ENCODE measurements around the gene HSD11B1L.
"Not testable (repeated sequence)": the region's sequence is repeated elsewhere in the genome, so short reads cannot be mapped to it uniquely, and the experiment has no call there.

HSD11B1L gene

DNA sequence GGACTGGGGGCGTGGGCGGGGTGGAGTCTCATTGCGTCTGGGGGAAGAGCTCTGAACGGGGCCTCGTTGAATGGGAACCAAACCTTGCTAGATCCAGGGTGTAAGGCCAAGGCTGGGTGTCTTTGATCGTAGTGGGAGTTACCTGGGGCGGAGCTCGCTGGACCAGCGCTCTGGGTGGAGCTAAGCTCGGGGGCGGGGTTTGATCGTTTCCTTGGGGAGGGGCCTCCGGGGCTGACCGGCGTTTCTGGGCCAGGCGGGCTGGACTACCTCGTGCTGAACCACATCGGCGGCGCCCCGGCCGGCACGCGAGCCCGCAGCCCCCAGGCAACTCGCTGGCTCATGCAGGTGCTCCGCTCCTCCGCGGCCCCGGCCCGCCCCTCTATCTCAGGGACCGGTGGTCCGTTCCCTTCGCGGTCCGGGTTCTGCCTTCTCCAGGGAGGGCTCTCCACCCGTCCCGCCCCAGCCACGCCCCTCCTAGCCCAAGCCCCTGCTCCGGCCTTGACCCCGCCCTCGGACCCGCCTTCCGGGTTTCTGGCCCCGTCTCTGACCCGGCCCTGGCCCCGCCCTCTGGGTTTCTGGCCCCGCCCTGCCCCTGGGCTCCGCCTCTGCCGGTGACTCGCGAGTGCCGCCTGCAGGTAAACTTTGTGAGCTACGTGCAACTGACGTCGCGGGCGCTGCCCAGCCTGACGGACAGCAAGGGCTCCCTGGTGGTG lies 6.0 kb downstream of the HSD11B1L start:
- Histone ChIP-seq H3K4me1 (ENCODE audit: control insufficient read depth, insufficient read depth, low read length) (peaks cover 26% of the 10 kb centered on the region), H3K4me3 (ENCODE audit: low read length in 2 of 2) (peak overlapping the region; percentile 49 to 74), H3K27ac (ENCODE audit: low read length) (peak overlapping the region; percentile 49), H3K36me3 (ENCODE audit: control insufficient read depth in 2 of 2, insufficient read depth in 2 of 2, low read length in 2 of 2) (peaks cover 0 to under 1% of the 10 kb centered on the region in 2 donors), H3K27me3 (ENCODE audit: control insufficient read depth in 1 of 2, insufficient read depth in 2 of 2, low read length in 2 of 2) (no peaks in the 10 kb centered on the region), H3K9me3 (ENCODE audit: control insufficient read depth in 2 of 2, low read length in 2 of 2) (no peaks in the 10 kb centered on the region), H3K9ac (ENCODE audit: low read length in 2 of 2) (peak overlapping the region in 1 of 2 donors; percentile 49)

DNA sequence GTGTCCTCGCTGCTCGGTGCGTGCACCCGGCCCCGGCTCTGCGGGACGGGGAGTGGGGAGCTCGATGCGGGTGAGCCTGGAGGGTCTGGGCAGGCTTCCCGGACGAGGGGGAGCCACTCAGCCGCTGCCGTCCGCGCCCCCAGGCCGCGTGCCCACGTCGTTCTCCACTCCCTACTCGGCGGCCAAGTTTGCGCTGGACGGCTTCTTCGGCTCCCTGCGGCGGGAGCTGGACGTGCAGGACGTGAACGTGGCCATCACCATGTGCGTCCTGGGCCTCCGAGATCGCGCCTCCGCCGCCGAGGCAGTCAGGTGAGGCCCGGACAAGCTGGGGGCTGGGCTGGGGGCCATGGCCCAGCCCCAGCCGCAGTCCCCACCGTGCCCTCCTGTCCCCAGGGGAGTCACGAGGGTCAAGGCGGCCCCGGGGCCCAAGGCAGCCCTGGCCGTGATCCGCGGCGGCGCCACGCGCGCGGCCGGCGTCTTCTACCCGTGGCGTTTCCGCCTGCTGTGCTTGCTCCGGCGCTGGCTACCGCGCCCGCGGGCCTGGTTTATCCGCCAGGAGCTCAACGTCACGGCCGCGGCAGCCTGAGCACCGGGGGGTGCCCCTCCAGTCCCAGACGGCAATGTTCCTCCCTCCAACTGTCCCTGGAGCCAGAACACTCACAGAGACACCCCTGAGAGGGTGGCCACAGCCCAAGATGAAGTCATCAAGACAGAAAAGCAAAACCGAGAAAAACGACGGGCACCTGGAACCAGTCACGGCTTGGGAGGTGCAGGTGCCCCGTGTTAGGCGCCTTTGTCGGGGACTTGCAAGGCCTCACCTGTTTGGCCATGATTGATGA lies 6.8 kb downstream of the HSD11B1L start:
- H3K4me1 ChIP-seq (ENCODE audit: control insufficient read depth, insufficient read depth, low read length), result peaks cover 34% of the 10 kb centered on the region
- H3K36me3 ChIP-seq (ENCODE audit: control insufficient read depth in 2 of 2, insufficient read depth in 2 of 2, low read length in 2 of 2), result peaks cover 5 to 8% of the 10 kb centered on the region in 2 donors
- no peaks in the 10 kb centered on the region for H3K27me3 ChIP-seq (ENCODE audit: control insufficient read depth in 1 of 2, insufficient read depth in 2 of 2, low read length in 2 of 2)
- no peak overlapping the region for H3K9ac ChIP-seq (ENCODE audit: low read length in 2 of 2)
- H3K9me3 ChIP-seq (ENCODE audit: control insufficient read depth in 2 of 2, low read length in 2 of 2), result no peaks in the 10 kb centered on the region
- no peak overlapping the region for H3K27ac ChIP-seq (ENCODE audit: low read length)
- H3K4me3 ChIP-seq (ENCODE audit: low read length in 2 of 2), result peak overlapping the region; percentile 49 to 74

DNA sequence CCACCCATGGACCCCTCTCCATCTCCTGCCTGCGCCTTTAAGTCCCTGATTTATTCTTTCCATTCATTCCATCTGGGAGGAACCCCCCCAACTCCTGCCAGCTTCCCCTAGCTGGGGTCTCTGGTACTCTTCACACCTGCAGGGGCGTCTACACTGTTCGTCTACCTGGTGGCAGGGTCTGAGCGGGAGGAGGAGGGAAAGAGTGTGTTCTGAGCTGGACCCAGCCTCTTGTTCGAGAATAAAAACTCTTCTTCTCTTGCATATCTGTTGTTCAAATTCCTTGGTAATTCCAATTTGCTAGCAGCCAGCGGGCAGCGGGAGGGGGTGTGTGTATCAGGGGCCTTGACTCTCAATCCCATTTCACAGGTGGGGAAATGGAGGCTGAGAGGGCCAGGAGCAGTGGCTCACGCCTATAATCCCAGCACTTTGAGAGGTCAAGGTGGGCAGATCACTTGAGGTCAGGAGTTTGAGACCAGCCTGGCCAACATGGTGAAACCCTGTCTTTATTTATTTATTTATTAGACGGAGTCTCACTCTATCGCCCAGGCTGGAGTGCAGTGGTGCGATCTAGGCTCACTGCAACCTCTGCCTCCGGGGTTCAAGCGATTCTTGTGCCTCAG lies 7.5 kb downstream of the HSD11B1L start:
- peaks cover 38% of the 10 kb centered on the region for H3K4me1 ChIP-seq (ENCODE audit: control insufficient read depth, insufficient read depth, low read length)
- not testable (repeated sequence) for H3K4me3 ChIP-seq (ENCODE audit: low read length in 2 of 2); H3K27ac ChIP-seq (ENCODE audit: low read length); H3K9ac ChIP-seq (ENCODE audit: low read length in 2 of 2); H3K9me3 ChIP-seq (ENCODE audit: control insufficient read depth in 2 of 2, low read length in 2 of 2); H3K27me3 ChIP-seq (ENCODE audit: control insufficient read depth in 1 of 2, insufficient read depth in 2 of 2, low read length in 2 of 2)
- H3K36me3 ChIP-seq (ENCODE audit: control insufficient read depth in 2 of 2, insufficient read depth in 2 of 2, low read length in 2 of 2), result peaks cover 13 to 16% of the 10 kb centered on the region in 2 donors

DNA sequence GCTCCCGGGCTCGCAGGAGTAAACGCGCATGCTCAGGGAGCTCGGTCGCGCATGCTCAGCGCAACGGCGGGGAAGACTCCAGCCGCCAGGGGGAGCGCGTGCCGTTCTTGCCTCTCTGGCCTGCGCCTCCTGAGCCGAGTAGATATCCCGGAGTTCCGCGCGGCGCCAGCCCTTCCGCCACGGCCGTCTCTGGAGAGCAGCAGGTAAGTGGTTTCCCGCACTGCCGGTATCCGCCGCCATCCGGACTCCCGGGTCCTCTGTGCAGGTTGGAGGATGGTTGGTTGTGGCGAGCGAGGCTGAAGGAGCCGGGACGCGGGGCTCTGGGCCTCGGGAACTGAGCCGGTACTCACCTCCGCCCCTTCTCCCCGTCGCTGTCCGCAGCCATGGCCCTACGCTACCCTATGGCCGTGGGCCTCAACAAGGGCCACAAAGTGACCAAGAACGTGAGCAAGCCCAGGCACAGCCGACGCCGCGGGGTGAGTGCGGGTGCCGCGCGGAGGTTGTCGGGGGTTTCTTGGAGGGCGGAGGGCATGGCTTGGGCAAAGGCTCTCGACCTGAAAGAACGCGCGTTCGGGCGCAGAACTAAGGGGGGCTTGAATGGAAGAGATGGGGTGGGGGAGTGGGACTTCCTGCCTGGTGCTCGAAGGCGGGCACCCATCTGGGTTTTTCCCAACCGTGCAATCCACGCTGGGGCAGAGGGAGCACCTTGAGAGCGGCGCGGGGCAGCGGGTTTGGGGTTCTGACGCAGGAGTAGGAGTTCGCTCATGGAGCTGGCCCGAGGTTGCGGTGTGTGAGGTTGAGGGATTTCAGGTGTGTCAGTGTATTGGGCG lies 9.5 kb downstream of the HSD11B1L start, which contains the start of gene RPL36:
RPL36 (plus strand) TSS at position 171 of the 830 bp plus-strand sequence; CDS start at position 384, 213 bp downstream.
- no peaks in the 10 kb centered on the region for H3K27me3 ChIP-seq (ENCODE audit: control insufficient read depth in 1 of 2, insufficient read depth in 2 of 2, low read length in 2 of 2)
- H3K9ac ChIP-seq (ENCODE audit: low read length in 2 of 2), result peak within 1 kb of the TSS; percentile 84 to 87
- H3K36me3 ChIP-seq (ENCODE audit: control insufficient read depth in 2 of 2, insufficient read depth in 2 of 2, low read length in 2 of 2), result peaks cover 29 to 33% of the 10 kb centered on the region in 2 donors
- no peaks in the 10 kb centered on the region for H3K9me3 ChIP-seq (ENCODE audit: control insufficient read depth in 2 of 2, low read length in 2 of 2)
- H3K4me1 ChIP-seq (ENCODE audit: control insufficient read depth, insufficient read depth, low read length), result peaks cover 39% of the 10 kb centered on the region
- H3K27ac ChIP-seq (ENCODE audit: low read length), result peak within 1 kb of the TSS; percentile 89
- H3K4me3 ChIP-seq (ENCODE audit: low read length in 2 of 2), result peak within 1 kb of the TSS; percentile 86 to 92

DNA sequence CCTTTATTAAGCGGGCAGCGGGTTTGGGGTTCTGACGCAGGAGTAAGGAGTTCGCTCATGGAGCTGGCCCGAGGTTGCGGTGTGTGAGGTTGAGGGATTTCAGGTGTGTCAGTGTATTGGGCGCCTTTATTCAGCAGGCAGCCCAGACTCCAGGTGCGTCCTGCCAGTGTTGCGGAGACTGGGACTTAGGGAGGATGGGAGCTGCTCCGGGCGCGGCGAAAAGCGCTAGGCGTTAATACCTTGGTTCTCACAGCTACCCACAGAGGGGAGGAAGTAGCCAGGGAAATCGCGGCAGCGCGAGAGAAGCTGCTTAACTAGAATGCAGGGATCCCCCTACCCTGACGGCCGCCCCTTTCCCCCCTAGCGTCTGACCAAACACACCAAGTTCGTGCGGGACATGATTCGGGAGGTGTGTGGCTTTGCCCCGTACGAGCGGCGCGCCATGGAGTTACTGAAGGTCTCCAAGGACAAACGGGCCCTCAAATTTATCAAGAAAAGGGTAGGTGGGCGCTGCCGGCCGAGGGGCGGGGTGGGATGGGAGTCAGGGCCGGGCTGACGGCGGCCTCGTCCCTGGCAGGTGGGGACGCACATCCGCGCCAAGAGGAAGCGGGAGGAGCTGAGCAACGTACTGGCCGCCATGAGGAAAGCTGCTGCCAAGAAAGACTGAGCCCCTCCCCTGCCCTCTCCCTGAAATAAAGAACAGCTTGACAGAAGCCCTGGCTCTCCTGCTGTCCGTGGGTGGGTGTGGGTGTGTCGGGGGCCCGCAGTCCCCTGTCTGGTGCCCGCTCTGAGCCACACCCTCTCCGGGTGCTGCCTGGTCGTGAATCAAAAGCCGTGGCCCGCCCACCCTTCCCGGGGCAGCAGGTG lies 10.4 kb downstream of the HSD11B1L start:
- Histone ChIP-seq H3K4me1 (ENCODE audit: control insufficient read depth, insufficient read depth, low read length) (peaks cover 40% of the 10 kb centered on the region), H3K4me3 (ENCODE audit: low read length in 2 of 2) (peak overlapping the region; percentile 86 to 92), H3K27ac (ENCODE audit: low read length) (peak overlapping the region; percentile 89), H3K27me3 (ENCODE audit: control insufficient read depth in 1 of 2, insufficient read depth in 2 of 2, low read length in 2 of 2) (no peaks in the 10 kb centered on the region), H3K9ac (ENCODE audit: low read length in 2 of 2) (peak overlapping the region; percentile 84 to 87), H3K9me3 (ENCODE audit: control insufficient read depth in 2 of 2, low read length in 2 of 2) (no peaks in the 10 kb centered on the region), H3K36me3 (ENCODE audit: control insufficient read depth in 2 of 2, insufficient read depth in 2 of 2, low read length in 2 of 2) (peaks cover 34 to 37% of the 10 kb centered on the region in 2 donors)

DNA sequence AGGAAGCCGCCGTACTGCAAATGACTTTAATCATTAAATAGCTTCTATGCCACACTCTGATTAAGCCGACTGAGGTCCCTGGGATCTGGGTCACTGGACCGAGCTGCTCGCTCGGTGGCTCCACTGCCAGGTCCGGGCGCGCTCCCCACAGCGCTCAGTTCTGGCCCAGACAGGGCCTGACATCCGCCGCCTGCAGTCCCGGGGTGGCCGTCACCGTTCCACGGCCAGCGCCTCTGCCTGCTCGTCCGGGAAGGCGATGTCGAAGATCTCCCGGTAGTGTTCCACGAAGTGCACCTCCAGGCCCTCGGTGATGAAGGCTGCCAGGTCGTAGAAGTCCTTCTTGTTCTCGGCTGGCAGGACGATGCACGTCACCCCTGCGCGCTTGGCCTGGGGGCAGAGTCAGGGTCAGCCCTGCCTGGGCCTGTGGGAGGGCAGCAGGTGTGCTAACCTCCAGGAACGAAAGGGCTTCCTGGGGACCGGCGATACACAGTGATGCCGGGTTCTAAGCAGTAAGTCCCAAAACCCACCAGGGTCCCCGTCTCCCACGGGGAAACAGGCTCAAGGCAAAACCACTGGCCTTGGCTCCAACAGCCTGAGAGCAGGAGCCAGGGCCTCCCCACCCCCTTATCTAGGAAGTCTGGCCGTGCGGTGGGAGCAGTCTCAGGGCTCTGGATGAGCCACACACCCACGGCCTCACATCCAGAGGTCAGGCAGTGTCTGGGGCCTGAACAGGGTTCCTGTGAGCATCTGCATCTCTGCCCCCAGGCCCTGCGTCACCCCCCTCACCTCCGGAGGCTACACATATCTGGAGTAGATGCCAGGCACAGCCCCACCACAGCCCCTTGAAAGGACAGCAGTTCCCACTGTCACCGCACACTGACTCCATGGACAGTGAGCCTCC lies 11.2 kb downstream of the HSD11B1L start:
- Histone ChIP-seq H3K36me3 (ENCODE audit: control insufficient read depth in 2 of 2, insufficient read depth in 2 of 2, low read length in 2 of 2) (peaks cover 40 to 43% of the 10 kb centered on the region in 2 donors), H3K9me3 (ENCODE audit: control insufficient read depth in 2 of 2, low read length in 2 of 2) (no peaks in the 10 kb centered on the region), H3K9ac (ENCODE audit: low read length in 2 of 2) (peak overlapping the region in 1 of 2 donors; percentile 22), H3K4me1 (ENCODE audit: control insufficient read depth, insufficient read depth, low read length) (peaks cover 34% of the 10 kb centered on the region), H3K27ac (ENCODE audit: low read length) (peak overlapping the region; percentile 24), H3K27me3 (ENCODE audit: control insufficient read depth in 1 of 2, insufficient read depth in 2 of 2, low read length in 2 of 2) (no peaks in the 10 kb centered on the region), H3K4me3 (ENCODE audit: low read length in 2 of 2) (peak overlapping the region in 1 of 2 donors; percentile 92)

DNA sequence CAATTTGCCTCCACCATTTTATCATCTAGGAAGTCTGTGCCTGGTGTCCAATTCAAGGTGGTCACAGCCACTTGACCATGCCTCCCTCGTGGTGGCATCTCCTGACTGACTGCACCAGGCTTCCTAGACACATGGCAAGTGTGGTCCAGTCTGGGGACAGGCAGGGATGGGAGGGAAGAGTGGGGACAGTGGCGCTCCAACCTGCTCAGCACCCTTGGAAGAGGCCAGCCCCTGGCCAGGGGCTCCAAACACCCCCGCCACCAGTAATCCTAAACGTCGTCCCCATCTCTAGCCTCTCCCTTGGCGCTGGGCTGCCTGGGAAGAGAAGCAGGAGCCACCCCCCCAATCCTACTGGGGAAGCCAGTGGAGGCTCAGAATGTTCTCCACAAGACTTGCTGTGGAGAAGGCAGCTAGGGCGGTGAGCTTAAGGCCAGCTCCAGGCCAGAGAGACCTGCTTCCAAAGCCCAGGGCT lies 11.9 kb downstream of the HSD11B1L start:
- no peaks in the 10 kb centered on the region for H3K9me3 ChIP-seq (ENCODE audit: control insufficient read depth in 2 of 2, low read length in 2 of 2)
- H3K9ac ChIP-seq (ENCODE audit: low read length in 2 of 2), result no peak overlapping the region
- H3K36me3 ChIP-seq (ENCODE audit: control insufficient read depth in 2 of 2, insufficient read depth in 2 of 2, low read length in 2 of 2), result peaks cover 40 to 44% of the 10 kb centered on the region in 2 donors
- peaks cover 31% of the 10 kb centered on the region for H3K4me1 ChIP-seq (ENCODE audit: control insufficient read depth, insufficient read depth, low read length)
- H3K27me3 ChIP-seq (ENCODE audit: control insufficient read depth in 1 of 2, insufficient read depth in 2 of 2, low read length in 2 of 2), result no peaks in the 10 kb centered on the region
- no peak overlapping the region for H3K4me3 ChIP-seq (ENCODE audit: low read length in 2 of 2)
- no peak overlapping the region for H3K27ac ChIP-seq (ENCODE audit: low read length)

DNA sequence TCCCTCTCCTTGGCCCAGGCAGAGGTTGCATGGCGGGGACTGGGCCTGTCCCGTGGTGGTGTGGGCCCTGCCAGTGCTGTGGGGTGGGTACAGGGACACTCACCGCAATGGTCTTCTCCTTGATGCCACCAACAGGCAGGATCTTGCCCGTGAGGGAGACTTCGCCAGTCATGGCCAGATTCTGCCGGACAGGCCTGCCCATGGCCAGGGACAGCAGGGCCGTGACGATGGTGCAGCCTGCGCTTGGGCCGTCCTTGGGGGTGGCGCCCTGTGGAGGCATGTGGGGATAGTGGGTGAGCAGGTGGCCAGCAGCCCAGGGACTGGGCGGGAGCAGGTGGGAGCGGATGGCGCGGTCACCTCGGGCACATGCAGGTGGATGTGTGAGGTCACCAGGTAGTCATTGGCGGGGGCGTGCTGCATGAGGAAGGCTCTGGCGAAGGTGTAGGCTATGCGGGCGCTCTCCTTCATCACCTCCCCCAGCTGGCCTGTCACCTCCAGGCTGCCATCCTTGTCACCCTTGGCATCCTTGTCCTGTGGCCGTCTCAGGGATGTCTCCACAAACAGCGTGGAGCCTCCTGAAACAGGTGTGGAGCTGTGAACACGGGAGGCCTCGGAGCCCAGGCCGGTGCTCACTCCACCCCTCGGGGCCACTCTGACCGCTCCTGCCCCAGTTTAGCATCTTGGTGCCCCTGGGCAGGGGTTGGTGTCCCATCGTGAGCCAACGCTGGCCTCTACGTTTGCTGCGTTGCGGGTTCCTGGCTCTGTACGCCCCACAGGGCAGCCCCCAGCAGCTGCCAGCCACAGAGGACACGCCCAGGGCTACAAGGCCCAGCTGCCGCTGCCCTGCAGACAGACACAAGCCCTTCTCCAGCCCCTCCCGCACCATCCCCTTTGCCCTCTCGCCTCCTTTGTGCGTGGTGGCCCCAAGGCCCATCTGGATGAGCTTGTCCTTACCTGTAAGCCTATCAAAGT lies 12.7 kb downstream of the HSD11B1L start:
- Histone ChIP-seq H3K36me3 (ENCODE audit: control insufficient read depth in 2 of 2, insufficient read depth in 2 of 2, low read length in 2 of 2) (peaks cover 40 to 44% of the 10 kb centered on the region in 2 donors), H3K27ac (ENCODE audit: low read length) (no peak overlapping the region), H3K9ac (ENCODE audit: low read length in 2 of 2) (no peak overlapping the region), H3K4me3 (ENCODE audit: low read length in 2 of 2) (no peak overlapping the region), H3K27me3 (ENCODE audit: control insufficient read depth in 1 of 2, insufficient read depth in 2 of 2, low read length in 2 of 2) (no peaks in the 10 kb centered on the region), H3K9me3 (ENCODE audit: control insufficient read depth in 2 of 2, low read length in 2 of 2) (no peaks in the 10 kb centered on the region), H3K4me1 (ENCODE audit: control insufficient read depth, insufficient read depth, low read length) (peaks cover 31% of the 10 kb centered on the region)
